ENCODE results near the gene LARP4B. TPM values are rescaled to one million over a fixed set of nuclear protein-coding genes. Genes with fewer than 3 reads are reported as not detected.

LARP4B gene
- total RNA-seq, 3 donors from 2014 or later = 47.5 to 70.8 (median 68.5) TPM

GRCh38 chr10:974785-975074 lies 43.2 kb upstream of the LARP4B start:
- DNase-seq (ENCODE audit: low spot score in 2 of 2) = no peak
- no peaks in the 10 kb centered on the region for H3K27me3 ChIP-seq
- no peaks in the 10 kb centered on the region for H3K4me1 ChIP-seq
- no peaks in the 10 kb centered on the region for H3K36me3 ChIP-seq
- H3K9me3 ChIP-seq = peaks cover 6 to 15% of the 10 kb centered on the region in 2 donors
- no peak overlapping the region for H3K27ac ChIP-seq
- TF ChIP-seq POLR2A (IDR thresholded peaks at IDR 0.05) (no peak), CTCF (IDR thresholded peaks at IDR 0.05) (no peak), POLR2AphosphoS5 (IDR thresholded peaks at IDR 0.05) (no peak)
- H3K4me3 ChIP-seq = no peak overlapping the region
- intact Hi-C loops (cut with DNase I; ENCODE audit: low total_unique reads) = no loop called here

- H3K36me3 ChIP-seq = no peaks in the 10 kb centered on the region
- H3K4me3 ChIP-seq = no peak overlapping the region
- peaks cover under 1 to 12% of the 10 kb centered on the region in 2 donors for H3K9me3 ChIP-seq
- no peaks in the 10 kb centered on the region for H3K27me3 ChIP-seq
- no peaks in the 10 kb centered on the region for H3K4me1 ChIP-seq
- H3K27ac ChIP-seq = no peak overlapping the region
- no peak for TF ChIP-seq POLR2AphosphoS5 (IDR thresholded peaks at IDR 0.05)
- TF ChIP-seq POLR2A (IDR thresholded peaks at IDR 0.05) = no peak
- no peak for TF ChIP-seq CTCF (IDR thresholded peaks at IDR 0.05)
- DNase-seq (ENCODE audit: low spot score in 2 of 2) = no peak
- intact Hi-C loops (cut with DNase I; ENCODE audit: low total_unique reads) = no loop called here
Measured at GRCh38 chr10:974038-974784, 42.7 kb upstream of the LARP4B start.

DNA sequence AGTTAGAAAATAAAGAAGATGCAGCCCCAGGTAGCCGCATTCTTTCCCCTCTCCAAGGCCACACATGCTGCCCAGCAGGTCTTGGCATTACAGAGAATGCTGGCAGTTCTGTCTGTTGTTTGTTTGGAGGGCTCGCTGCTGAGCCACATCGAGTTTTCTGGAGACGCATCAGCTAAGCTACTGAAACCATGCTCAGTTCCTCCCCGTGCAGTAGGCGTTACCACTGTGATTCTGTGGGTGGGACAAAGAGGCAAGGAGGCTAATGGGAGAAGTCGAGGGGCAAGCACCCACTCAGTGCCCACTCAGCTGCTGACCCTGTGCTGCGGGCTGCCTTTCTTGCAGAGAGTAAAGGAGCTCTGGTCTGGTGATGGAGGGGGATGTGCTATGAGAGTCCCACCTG lies 41.3 kb upstream of the LARP4B start:
- TF ChIP-seq CTCF (IDR thresholded peaks at IDR 0.05) (no peak), POLR2AphosphoS5 (IDR thresholded peaks at IDR 0.05) (no peak), POLR2A (IDR thresholded peaks at IDR 0.05) (no peak)
- H3K4me3 ChIP-seq = no peak overlapping the region
- H3K4me1 ChIP-seq = no peaks in the 10 kb centered on the region
- H3K27ac ChIP-seq = no peak overlapping the region
- no peaks in the 10 kb centered on the region for H3K27me3 ChIP-seq
- H3K36me3 ChIP-seq = no peaks in the 10 kb centered on the region
- H3K9me3 ChIP-seq = no peaks in the 10 kb centered on the region
- no peak for DNase-seq (ENCODE audit: low spot score in 2 of 2)
- intact Hi-C loops (cut with DNase I; ENCODE audit: low total_unique reads) = no loop called here

GRCh38 chr10:971613-972012 lies 40.1 kb upstream of the LARP4B start:
- no peak for DNase-seq (ENCODE audit: low spot score in 2 of 2)
- Histone ChIP-seq H3K4me3 (no peak overlapping the region), H3K4me1 (no peaks in the 10 kb centered on the region)

More at GRCh38 chr10:971613-972012, 40.1 kb upstream of the LARP4B start:
- Histone ChIP-seq H3K36me3 (no peaks in the 10 kb centered on the region), H3K9me3 (no peaks in the 10 kb centered on the region), H3K27me3 (no peaks in the 10 kb centered on the region), H3K27ac (peak overlapping the region in 1 of 2 donors; percentile 10)
- intact Hi-C loops (cut with DNase I; ENCODE audit: low total_unique reads) = no loop called here
- TF ChIP-seq POLR2AphosphoS5 (IDR thresholded peaks at IDR 0.05) (no peak), POLR2A (IDR thresholded peaks at IDR 0.05) (no peak), CTCF (IDR thresholded peaks at IDR 0.05) (no peak)

Measured in breast epithelium (tissue), 4 donors.